Left lung (tissue), 10 donors: Measurements from ENCODE around the gene NFILZ. TPM values are rescaled to one million over a fixed set of nuclear protein-coding genes. Genes with fewer than 3 reads are reported as not detected.

Experiments
- ATAC-seq: fragments of 200-7000 bp; cut with Tn5 transposase; one replicate; pipeline ENCODE4 v1.9.1; 2020; ENCODE audit warnings: moderate library complexity
- DNase-seq, 4 donors: peaks; one replicate each; pipeline ENCODE4 v3.0.0-alpha.2; 2013 to 2020
- H3K27ac ChIP-seq, 2 donors: fragments of 200-600 bp; sonication (generic) in 1 of 2; one replicate each; pipeline versions ENCODE4 v1.5.0 to v1.8.0; 2020 to 2021
- H3K27me3 ChIP-seq, 2 donors: fragments of 200-600 bp; sonication (generic) in 1 of 2; one replicate each; pipeline versions ENCODE4 v1.5.0 to v1.8.0; 2020 to 2021
- H3K36me3 ChIP-seq, 2 donors: fragments of 200-600 bp; sonication (generic) in 1 of 2; one replicate each; pipeline versions ENCODE4 v1.5.0 to v1.8.0; 2020 to 2021
- H3K4me1 ChIP-seq, 2 donors: fragments of 200-600 bp; one replicate each; pipeline ENCODE4 v1.8.0; 2021
- H3K4me3 ChIP-seq, 2 donors: fragments of 200-600 bp; sonication (generic) in 1 of 2; one replicate each; pipeline versions ENCODE4 v1.5.0 to v1.8.0; 2020 to 2021; ENCODE audit warnings: mild to moderate bottlenecking in 1 of 2
- H3K9me3 ChIP-seq, 2 donors: fragments of 200-600 bp; sonication (generic) in 1 of 2; one replicate each; pipeline versions ENCODE4 v1.5.0 to v1.8.0; 2020 to 2021
- intact Hi-C, 2 donors: fragments of 100-400 bp; cut with DNase I; formaldehyde crosslinking; loops; one replicate each; pipeline versions ENCODE4 v1.11.2 to v1.14.2; 2022
- polyA plus RNA-seq, 6 donors: library from polyadenylated mRNA; unstranded; fragments of 120-200 nt; gene quantifications; one replicate each; pipeline ENCODE4 v1.2.1, GENCODE V29; 2013; ENCODE audit not compliant: insufficient read length in 6 of 6
- total RNA-seq, 2 donors: library from RNA; stranded (reverse); fragmentation: NEBNext Ultra II Directional; extraction: Animal tissue kit (Norgen Biotek cat#: 25700); gene quantifications; one replicate each; pipeline ENCODE4 v1.2.1, GENCODE V29; 2021
- TF ChIP-seq, protein P1 (sequence below), 2 donors: fragments of 200-600 bp; sonication (generic) in 1 of 2; IDR thresholded peaks; one replicate each; pipeline versions ENCODE4 v1.5.0 to v1.8.0; 2021; ENCODE audit warnings: antibody characterized with exemption in 2 of 2
- donor health status: DM: no; HTN: yes; CAD: no.
- donor health status: DM: no; HTN: no; CAD: no.

Gene NFILZ
- total and polyA plus RNA-seq, 8 donors, result not detected

DNA sequence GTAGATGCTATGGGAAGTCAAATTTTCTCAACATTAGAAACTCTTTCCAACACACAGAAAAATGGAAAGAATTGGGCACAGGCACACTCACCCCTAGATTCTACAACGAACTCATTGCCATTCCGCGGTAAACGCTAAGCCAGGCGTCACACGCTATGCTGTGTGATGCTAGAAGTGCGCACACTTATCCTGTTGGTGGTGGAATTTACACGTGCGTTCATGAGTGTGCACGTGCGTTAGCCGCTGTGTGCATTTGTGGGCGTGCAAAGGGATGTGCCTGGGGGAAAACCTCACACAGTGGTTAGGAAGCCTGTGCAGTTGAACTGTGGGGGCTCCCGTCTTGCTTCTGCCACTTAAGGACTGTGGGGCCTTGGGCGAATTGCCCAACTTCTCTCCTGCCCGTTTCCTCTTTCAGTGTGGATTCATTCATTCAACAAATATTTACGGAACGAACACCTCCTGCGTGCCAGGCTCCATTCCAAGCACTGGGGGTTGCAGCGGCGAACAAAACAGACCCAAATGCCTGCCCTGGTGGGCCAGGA, 7.7 kb downstream of the NFILZ start:
- peaks cover 0 to 16% of the 10 kb centered on the region in 2 donors for H3K27me3 ChIP-seq
- no peak overlapping the region for H3K4me3 ChIP-seq
- peak overlapping the region in 1 of 2 donors; percentile 51 for H3K27ac ChIP-seq
- peak; percentile 30 for ATAC-seq
- H3K36me3 ChIP-seq, result no peaks in the 10 kb centered on the region
- peak in 2 of 4 donors; percentile 44 to 50 for DNase-seq
- peaks cover 0 to 44% of the 10 kb centered on the region in 2 donors for H3K4me1 ChIP-seq
- peaks cover 0 to 5% of the 10 kb centered on the region in 2 donors for H3K9me3 ChIP-seq
- TF ChIP-seq, protein P1, sequence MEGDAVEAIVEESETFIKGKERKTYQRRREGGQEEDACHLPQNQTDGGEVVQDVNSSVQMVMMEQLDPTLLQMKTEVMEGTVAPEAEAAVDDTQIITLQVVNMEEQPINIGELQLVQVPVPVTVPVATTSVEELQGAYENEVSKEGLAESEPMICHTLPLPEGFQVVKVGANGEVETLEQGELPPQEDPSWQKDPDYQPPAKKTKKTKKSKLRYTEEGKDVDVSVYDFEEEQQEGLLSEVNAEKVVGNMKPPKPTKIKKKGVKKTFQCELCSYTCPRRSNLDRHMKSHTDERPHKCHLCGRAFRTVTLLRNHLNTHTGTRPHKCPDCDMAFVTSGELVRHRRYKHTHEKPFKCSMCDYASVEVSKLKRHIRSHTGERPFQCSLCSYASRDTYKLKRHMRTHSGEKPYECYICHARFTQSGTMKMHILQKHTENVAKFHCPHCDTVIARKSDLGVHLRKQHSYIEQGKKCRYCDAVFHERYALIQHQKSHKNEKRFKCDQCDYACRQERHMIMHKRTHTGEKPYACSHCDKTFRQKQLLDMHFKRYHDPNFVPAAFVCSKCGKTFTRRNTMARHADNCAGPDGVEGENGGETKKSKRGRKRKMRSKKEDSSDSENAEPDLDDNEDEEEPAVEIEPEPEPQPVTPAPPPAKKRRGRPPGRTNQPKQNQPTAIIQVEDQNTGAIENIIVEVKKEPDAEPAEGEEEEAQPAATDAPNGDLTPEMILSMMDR (IDR thresholded peaks at IDR 0.05), result no peak
- intact Hi-C loops, result no loop called here

DNA sequence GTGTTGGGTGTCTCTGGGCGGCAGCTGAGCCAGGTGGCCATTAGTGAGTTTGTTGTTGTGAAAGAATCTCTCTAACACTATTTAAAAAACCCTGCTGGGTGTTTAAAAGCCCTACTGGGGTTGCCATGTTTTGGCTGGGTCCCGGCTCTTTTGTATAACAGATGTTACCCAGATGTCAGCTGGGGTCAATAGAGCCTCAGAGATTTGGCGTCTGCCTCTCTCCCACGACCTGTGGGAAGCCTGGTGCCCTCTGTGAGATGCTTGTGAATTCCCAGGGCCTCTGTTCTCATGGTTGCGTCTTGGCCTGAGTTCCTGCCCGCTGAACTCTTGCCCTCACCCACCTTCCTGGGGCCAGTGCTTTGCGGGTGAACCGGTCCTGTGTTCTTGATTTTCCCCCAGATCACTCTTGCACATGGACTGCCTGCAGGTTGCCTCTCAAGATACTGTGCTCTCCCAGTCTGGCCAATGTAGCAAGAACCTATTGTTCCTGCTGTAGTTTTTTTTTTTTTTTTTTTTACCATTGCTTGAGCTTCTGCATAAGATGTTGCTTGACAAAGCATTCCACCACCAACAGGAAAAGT, 9.5 kb downstream of the NFILZ start:
- H3K27ac ChIP-seq, result peak overlapping the region in 1 of 2 donors; percentile 91
- peaks cover 0 to 16% of the 10 kb centered on the region in 2 donors for H3K27me3 ChIP-seq
- intact Hi-C loops, result no loop called here
- H3K4me1 ChIP-seq, result peaks cover 0 to 44% of the 10 kb centered on the region in 2 donors
- ATAC-seq (no peak), DNase-seq (peak in 1 of 4 donors; percentile 70)
- no peaks in the 10 kb centered on the region for H3K36me3 ChIP-seq
- no peak overlapping the region for H3K4me3 ChIP-seq
- peaks cover 0 to 5% of the 10 kb centered on the region in 2 donors for H3K9me3 ChIP-seq
- TF ChIP-seq, protein P1 (IDR thresholded peaks at IDR 0.05), result no peak

DNA sequence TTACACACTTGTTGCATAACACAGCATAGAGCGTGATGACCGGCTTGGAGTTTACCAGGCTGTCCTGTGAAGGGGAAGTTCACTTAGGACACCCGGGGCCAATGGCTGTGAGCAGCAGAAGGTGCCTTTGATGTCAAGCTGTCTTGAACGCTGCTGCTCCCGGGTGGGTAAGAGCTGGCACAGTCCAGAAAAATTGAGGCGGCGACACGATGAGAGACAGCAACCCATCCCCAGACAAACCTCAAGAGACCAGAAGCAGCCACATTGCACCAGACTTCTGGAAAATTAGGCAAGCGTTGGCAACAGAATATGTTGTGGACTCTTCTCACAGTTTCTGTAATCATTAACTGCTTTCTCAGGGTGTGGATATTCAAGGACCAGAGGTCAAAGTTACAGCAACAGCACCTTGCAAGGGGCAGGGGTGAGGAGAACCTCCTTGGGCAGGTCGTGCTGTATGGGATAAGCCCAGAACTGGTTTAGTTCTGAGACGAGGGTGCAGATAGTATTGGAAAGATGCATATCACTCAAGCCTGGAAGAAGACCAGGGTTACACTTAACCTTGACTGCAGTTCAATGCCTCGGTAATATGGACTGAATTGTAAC, 10.1 kb downstream of the NFILZ start:
- peak overlapping the region in 1 of 2 donors; percentile 91 for H3K27ac ChIP-seq

DNA sequence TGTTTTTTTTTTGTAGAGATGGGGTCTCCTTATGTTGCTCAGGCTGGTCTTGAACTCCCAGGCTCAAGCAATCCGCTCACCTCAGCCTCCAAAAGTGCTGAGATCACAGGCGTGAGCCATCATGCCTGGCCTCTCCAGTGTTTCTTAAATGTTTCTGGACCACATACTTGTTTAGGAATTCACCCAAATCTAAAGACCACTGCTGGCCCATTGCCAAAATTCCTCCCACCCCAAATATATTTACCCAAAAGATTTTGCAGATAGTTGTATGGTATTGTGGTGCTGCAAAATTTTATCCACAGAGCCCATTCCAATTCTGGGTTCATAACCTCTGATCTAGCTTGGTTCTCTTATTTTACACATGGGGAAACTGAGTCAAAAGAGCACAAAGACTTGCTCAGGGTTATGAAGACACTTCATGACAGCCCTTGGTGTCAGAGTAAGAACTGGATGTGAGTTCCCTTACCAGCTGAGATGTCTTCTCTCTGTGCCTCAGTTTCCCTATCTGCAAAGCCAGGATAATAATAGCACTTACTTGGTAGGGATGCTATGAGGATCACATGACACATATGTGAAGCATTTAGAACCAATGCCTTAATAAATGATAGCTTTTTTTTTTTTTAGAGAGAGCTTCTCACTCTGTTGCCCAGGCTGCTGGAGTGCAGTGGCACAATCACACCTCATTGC, 10.9 kb downstream of the NFILZ start:
- H3K4me3 ChIP-seq, result no peak overlapping the region
- peaks cover 0 to 25% of the 10 kb centered on the region in 2 donors for H3K27me3 ChIP-seq
- peaks cover 0 to 5% of the 10 kb centered on the region in 2 donors for H3K9me3 ChIP-seq
- TF ChIP-seq, protein P1 (IDR thresholded peaks at IDR 0.05), result no peak
- H3K27ac ChIP-seq, result peak overlapping the region in 1 of 2 donors; percentile 91
- peaks cover 0 to 52% of the 10 kb centered on the region in 2 donors for H3K4me1 ChIP-seq
- H3K36me3 ChIP-seq, result no peaks in the 10 kb centered on the region
- intact Hi-C loops, result no loop called here
- no peak for ATAC-seq
- DNase-seq, result peak in 1 of 4 donors; percentile 8

More for the DNA sequence above, 10.1 kb downstream of the NFILZ start:
- Histone ChIP-seq H3K27me3 (peaks cover 0 to 16% of the 10 kb centered on the region in 2 donors), H3K4me1 (peaks cover 0 to 44% of the 10 kb centered on the region in 2 donors), H3K4me3 (no peak overlapping the region), H3K9me3 (peaks cover 0 to 5% of the 10 kb centered on the region in 2 donors), H3K36me3 (no peaks in the 10 kb centered on the region)
- peak; percentile 74 for ATAC-seq
- intact Hi-C loops, result no loop called here
- peak in 2 of 4 donors; percentile 79 to 84 for DNase-seq
- TF ChIP-seq, protein P1 (IDR thresholded peaks at IDR 0.05), result no peak
